ENCODE data around the gene TRIM69.

- no peak for TF ChIP-seq CTCF (conservative IDR thresholded peaks at IDR 0.05 in 1 of 2, IDR thresholded peaks at IDR 0.05 in 1 of 2; ENCODE audit: extremely low read depth in 1 of 2, insufficient read depth in 1 of 2, low read depth in 1 of 2, low read length in 2 of 2)
- no peak for TF ChIP-seq EZH2 (IDR thresholded peaks at IDR 0.05; ENCODE audit: borderline replicate concordance, low read length)
These were observed 20.5 kb upstream of the TRIM69 start for GRCh38 chr15:44715797-44716334.

Data from mammary epithelial cell (primary cell).